Ovary (tissue), 9 donors: ENCODE measurements around the gene CEMIP. TPM values are rescaled to one million over a fixed set of nuclear protein-coding genes. Genes with fewer than 3 reads are reported as not detected.

Experiments used
- DNase-seq, 5 donors: peaks; one replicate each; pipeline ENCODE4 v3.0.0-alpha.2; 2019 to 2020
- H3K27ac ChIP-seq, 2 donors: fragments of 200-600 bp; one replicate each; pipeline versions ENCODE4 v1.5.1 to v1.8.0; 2019 to 2022
- H3K27me3 ChIP-seq: fragments of 200-600 bp; one replicate; pipeline ENCODE4 v1.8.0; 2022
- H3K36me3 ChIP-seq: fragments of 200-600 bp; sonication (generic); one replicate; pipeline ENCODE4 v1.5.1; 2019
- H3K4me1 ChIP-seq: one replicate; pipeline ENCODE4 v1.8.1; 2013; ENCODE audit warnings: mild to moderate bottlenecking, moderate library complexity; ENCODE audit not compliant: insufficient read depth
- H3K4me3 ChIP-seq: fragments of 200-600 bp; sonication (generic); one replicate; pipeline ENCODE4 v1.5.1; 2017
- H3K9me3 ChIP-seq, 2 donors: fragments of 200-600 bp in 1 of 2; sonication (generic) in 1 of 2; one replicate each; pipeline versions ENCODE4 v1.5.1 to v1.8.1; 2013 to 2019; ENCODE audit warnings: mild to moderate bottlenecking in 1 of 2, moderate library complexity in 1 of 2
- CTCF ChIP-seq, 3 donors: fragments of 450-650 bp in 2 of 3; fragments of 200-600 bp in 1 of 3; IDR thresholded peaks; one replicate each; pipeline versions ENCODE4 v1.5.1 to v1.8.0; 2016 to 2022; ENCODE audit warnings: antibody characterized with exemption in 3 of 3, mild to moderate bottlenecking in 1 of 3
- EP300 ChIP-seq: sonication (generic); formaldehyde crosslinking; IDR thresholded peaks from one replicate; pipeline ENCODE4 v1.6.1; 2017; ENCODE audit warnings: antibody characterized with exemption
- POLR2A ChIP-seq: fragments of 450-650 bp; IDR thresholded peaks from one replicate; pipeline ENCODE4 v1.6.1; 2017; ENCODE audit warnings: antibody characterized with exemption, mild to moderate bottlenecking, moderate library complexity
- WGBS, 3 donors: extraction: QIAGEN DNeasy Blood & Tissue Kit in 1 of 3; methylation state at CpG; one replicate each; pipeline versions ENCODE4 v1.1.5 to v1.1.7; 2013 to 2017; 5-methylcytosine and 5-hydroxymethylcytosine counted together
- intact Hi-C, 4 donors: fragments of 100-400 bp; cut with DNase I; formaldehyde crosslinking; loops; one replicate each; pipeline versions ENCODE4 v1.11.0 to v1.15.1; 2022 to 2023
- polyA plus RNA-seq, 2 donors: library from polyadenylated mRNA; stranded (reverse); fragments of 200-250 nt in 1 of 2; fragments of 350-450 nt in 1 of 2; fragmentation: Illumina TruSeq in 1 of 2; extraction: RNeasy Lipid Tissue Mini Kit (QIAGEN cat#74804) in 1 of 2; gene quantifications; one replicate each; pipeline ENCODE4 v1.2.3, GENCODE V29; 2013 to 2014
- total RNA-seq, 7 donors: library from RNA; depleted of rRNA in 2 of 7; stranded (reverse); fragments of >200 nt in 2 of 7; fragmentation: NEBNext Ultra II Directional in 3 of 7; extraction: Animal tissue kit (Norgen Biotek cat#: 25700) in 3 of 7; gene quantifications; one replicate each; pipeline versions ENCODE4 v1.1.0 to v1.2.4, GENCODE V29; 2016 to 2023
- donor health status: DM: no; HTN: no; CAD: no; lungs with moderate emphysema.
- donor health status: DM: no; HTN: no; CAD: no.
- donor health status: Bipolar disorder and iron deficiency.
- donor health status: DM: yes; HTN: yes; CAD: no.
- donor health status: DM: no; HTN: no; CAD: no.
- donor health status: DM: yes; HTN: yes; CAD: no.

CEMIP gene
- total and polyA plus RNA-seq, 9 donors, result 2.2 to 12.3 (median 4.7) TPM

- no peaks in the 10 kb centered on the region for H3K36me3 ChIP-seq
- peaks cover 8% of the 10 kb centered on the region for H3K4me1 ChIP-seq
- no peak overlapping the region for H3K4me3 ChIP-seq
- TF ChIP-seq EP300 (no peak), CTCF (IDR thresholded peaks at IDR 0.05) (no peak), POLR2A (no peak)
- no peaks in the 10 kb centered on the region for H3K9me3 ChIP-seq
- H3K27me3 ChIP-seq, result no peaks in the 10 kb centered on the region
- intact Hi-C loops, result no loop called here
- no peak overlapping the region for H3K27ac ChIP-seq
- DNase-seq, result peak in 4 of 5 donors; percentile 32 to 58 (median 46)
- WGBS, 3 donors, result 34 to 48% (median 43%) methylated on average over 8 of the region's 8 CpGs
Observed at GRCh38 chr15:80849308-80849707, 70.1 kb downstream of the CEMIP start.

GRCh38 chr15:80850941-80851451, 71.8 kb downstream of the CEMIP start:
- no peak for TF ChIP-seq EP300
- TF ChIP-seq POLR2A, result no peak
- no peak for TF ChIP-seq CTCF (IDR thresholded peaks at IDR 0.05)
- DNase-seq, result no peak
- H3K4me3 ChIP-seq, result no peak overlapping the region
- no peaks in the 10 kb centered on the region for H3K27me3 ChIP-seq
- peaks cover 8% of the 10 kb centered on the region for H3K4me1 ChIP-seq
- intact Hi-C loops, result loop anchor here in 1 of 4 donors (2.0 kb wide), 1 partner anchor 16 kb away; no protein-coding TSS in a partner anchor
- 94 to 99% (median 96%) methylated on average over 6 of the region's 6 CpGs for WGBS, 3 donors
- H3K9me3 ChIP-seq, result no peaks in the 10 kb centered on the region
- no peak overlapping the region for H3K27ac ChIP-seq
- H3K36me3 ChIP-seq, result no peaks in the 10 kb centered on the region

GRCh38 chr15:80852676-80853075, 73.5 kb downstream of the CEMIP start:
- no peak overlapping the region for H3K27ac ChIP-seq
- H3K4me1 ChIP-seq, result peaks cover 10% of the 10 kb centered on the region
- intact Hi-C loops, result no loop called here
- H3K4me3 ChIP-seq, result no peak overlapping the region
- H3K9me3 ChIP-seq, result no peaks in the 10 kb centered on the region
- WGBS, 3 donors, result 79 to 82% (median 79%) methylated on average over 4 of the region's 4 CpGs
- no peak for DNase-seq
- no peak for TF ChIP-seq EP300
- no peak for TF ChIP-seq CTCF (IDR thresholded peaks at IDR 0.05)
- no peak for TF ChIP-seq POLR2A
- H3K27me3 ChIP-seq, result no peaks in the 10 kb centered on the region
- H3K36me3 ChIP-seq, result no peaks in the 10 kb centered on the region

GRCh38 chr15:80854104-80854503, 74.9 kb downstream of the CEMIP start:
- TF ChIP-seq POLR2A, result no peak
- TF ChIP-seq EP300, result no peak
- no peak for TF ChIP-seq CTCF (IDR thresholded peaks at IDR 0.05)
- H3K27ac ChIP-seq, result peak overlapping the region in 1 of 2 donors; percentile 33
- H3K27me3 ChIP-seq, result no peaks in the 10 kb centered on the region

More at GRCh38 chr15:80854104-80854503, 74.9 kb downstream of the CEMIP start:
- no peaks in the 10 kb centered on the region for H3K36me3 ChIP-seq
- 20 to 24% (median 21%) methylated on average over 6 of the region's 6 CpGs for WGBS, 3 donors
- peak; percentile 50 to 81 (median 75) for DNase-seq
- peaks cover 10% of the 10 kb centered on the region for H3K4me1 ChIP-seq
- H3K4me3 ChIP-seq, result no peak overlapping the region
- H3K9me3 ChIP-seq, result no peaks in the 10 kb centered on the region
- intact Hi-C loops, result no loop called here
